ENCODE data around the gene KRT36. TPM values are rescaled to one million over a fixed set of nuclear protein-coding genes. Genes with fewer than 3 reads are reported as not detected.

Gene KRT36
- total RNA-seq: not detected

GRCh38 chr17:41489531-41489930, at the start of gene KRT36:
Gene KRT36, minus strand, starts transcription at chr17:41489910. Its CDS starts 46 bp downstream, at chr17:41489864.
- DNase-seq (ENCODE audit: low spot score): no peak

GRCh38 chr17:41539071-41539492, 49.4 kb upstream of the KRT36 start:
- DNase-seq (ENCODE audit: low spot score): no peak

- no peak for DNase-seq (ENCODE audit: low spot score)
Observed at GRCh38 chr17:41538565-41538991, 48.9 kb upstream of the KRT36 start.

GRCh38 chr17:41537990-41538389, 48.3 kb upstream of the KRT36 start:
- no peak for DNase-seq (ENCODE audit: low spot score)

- DNase-seq (ENCODE audit: low spot score): no peak
Observed at GRCh38 chr17:41537614-41537954, 47.9 kb upstream of the KRT36 start.

GRCh38 chr17:41536741-41537613, 47.3 kb upstream of the KRT36 start:
- no peak for DNase-seq (ENCODE audit: low spot score)

GRCh38 chr17:41535764-41536481, 46.2 kb upstream of the KRT36 start:
- peak; percentile 81 for DNase-seq (ENCODE audit: low spot score)

- DNase-seq (ENCODE audit: low spot score): no peak
Observed at GRCh38 chr17:41534899-41535546, 45.3 kb upstream of the KRT36 start.

GRCh38 chr17:41533613-41534012, 43.9 kb upstream of the KRT36 start:
- DNase-seq (ENCODE audit: low spot score): no peak

GRCh38 chr17:41532947-41533570, 43.3 kb upstream of the KRT36 start:
- peak; percentile 53 for DNase-seq (ENCODE audit: low spot score)

- DNase-seq (ENCODE audit: low spot score): no peak
Observed at GRCh38 chr17:41531993-41532392, 42.3 kb upstream of the KRT36 start.

- DNase-seq (ENCODE audit: low spot score): peak; percentile 60
Observed at GRCh38 chr17:41530062-41531048, 40.6 kb upstream of the KRT36 start.

- DNase-seq (ENCODE audit: low spot score): no peak
Observed at GRCh38 chr17:41529491-41529915, 39.8 kb upstream of the KRT36 start.

GRCh38 chr17:41528959-41529353, 39.2 kb upstream of the KRT36 start:
- DNase-seq (ENCODE audit: low spot score): no peak

GRCh38 chr17:41527063-41528023, 37.6 kb upstream of the KRT36 start:
- DNase-seq (ENCODE audit: low spot score): no peak

GRCh38 chr17:41524261-41524660, 34.6 kb upstream of the KRT36 start:
- DNase-seq (ENCODE audit: low spot score): no peak

GRCh38 chr17:41523787-41524186, 34.1 kb upstream of the KRT36 start:
- peak; percentile 44 for DNase-seq (ENCODE audit: low spot score)

- DNase-seq (ENCODE audit: low spot score): no peak
Observed at GRCh38 chr17:41523225-41523593, 33.5 kb upstream of the KRT36 start.

Measured in mucosa of gallbladder (tissue), 1 donor.